ENCODE measurements around the gene RNF169.

Gene RNF169
- 58.5 to 147 (median 80.7) reads per million in 9 experiments for total RNA-seq

- peak within 1 kb of the TSS; percentile 83 to 91 for H3K4me3 Mint-ChIP-seq
Observed at GRCh38 chr11:74748211-74749126, at the start of gene RNF169. TSS of gene RNF169 (plus strand) at chr11:74748849. CDS start at chr11:74748881, 32 bp downstream.

GRCh38 chr11:74699615-74700396 is 48.8 kb upstream of the RNF169 start:
- Mint-ChIP-seq H3K4me1 (ENCODE audit: low read depth in 2 of 2) (peaks cover 0 to 4% of the 10 kb centered on the region in 2 donors), H3K9me3 (no peaks in the 10 kb centered on the region), H3K36me3 (ENCODE audit: insufficient read depth) (no peaks in the 10 kb centered on the region), H3K27me3 (peaks cover 14 to 30% of the 10 kb centered on the region in 2 donors), H3K27ac (no peak overlapping the region), H3K4me3 (no peak overlapping the region)
- ATAC-seq (replicated peaks) (no peak), DNase-seq (no peak)

More at GRCh38 chr11:74748211-74749126, at the start of gene RNF169:
- H3K27me3 Mint-ChIP-seq: no peaks in the 10 kb centered on the region
- peak; percentile 82 to 88 (median 84) for DNase-seq
- H3K4me1 Mint-ChIP-seq (ENCODE audit: low read depth in 2 of 2): peaks cover 32 to 35% of the 10 kb centered on the region in 2 donors
- H3K27ac Mint-ChIP-seq: peak within 1 kb of the TSS; percentile 94
- no peaks in the 10 kb centered on the region for H3K9me3 Mint-ChIP-seq
- peaks cover 12% of the 10 kb centered on the region for H3K36me3 Mint-ChIP-seq (ENCODE audit: insufficient read depth)
- ATAC-seq (replicated peaks): peak; percentile 97

GRCh38 chr11:74701351-74701750 is 47.3 kb upstream of the RNF169 start:
- H3K9me3 Mint-ChIP-seq: no peaks in the 10 kb centered on the region
- H3K27me3 Mint-ChIP-seq: peaks cover 14 to 24% of the 10 kb centered on the region in 2 donors
- DNase-seq: no peak
- no peak overlapping the region for H3K27ac Mint-ChIP-seq
- no peak overlapping the region for H3K4me3 Mint-ChIP-seq
- peaks cover 0 to 4% of the 10 kb centered on the region in 2 donors for H3K4me1 Mint-ChIP-seq (ENCODE audit: low read depth in 2 of 2)
- ATAC-seq (replicated peaks): no peak
- H3K36me3 Mint-ChIP-seq (ENCODE audit: insufficient read depth): no peaks in the 10 kb centered on the region

- Mint-ChIP-seq H3K4me3 (no peak overlapping the region), H3K4me1 (ENCODE audit: low read depth in 2 of 2) (peaks cover 0 to 4% of the 10 kb centered on the region in 2 donors), H3K36me3 (ENCODE audit: insufficient read depth) (no peaks in the 10 kb centered on the region), H3K27me3 (peaks cover 3 to 16% of the 10 kb centered on the region in 2 donors), H3K9me3 (no peaks in the 10 kb centered on the region), H3K27ac (no peak overlapping the region)
- DNase-seq (peak; percentile 53 to 65 (median 54)), ATAC-seq (replicated peaks) (peak; percentile 73)
Observed at GRCh38 chr11:74702383-74703007, 46.2 kb upstream of the RNF169 start.

GRCh38 chr11:74703211-74703610 is 45.4 kb upstream of the RNF169 start:
- Mint-ChIP-seq H3K36me3 (ENCODE audit: insufficient read depth) (no peaks in the 10 kb centered on the region), H3K4me3 (no peak overlapping the region), H3K27me3 (peaks cover 0 to 11% of the 10 kb centered on the region in 2 donors)

GRCh38 chr11:74707182-74707581 is 41.5 kb upstream of the RNF169 start:
- Mint-ChIP-seq H3K27me3 (peaks cover 0 to 6% of the 10 kb centered on the region in 2 donors), H3K4me3 (no peak overlapping the region), H3K9me3 (no peaks in the 10 kb centered on the region), H3K36me3 (ENCODE audit: insufficient read depth) (no peaks in the 10 kb centered on the region), H3K4me1 (ENCODE audit: low read depth in 2 of 2) (peaks cover 0 to 3% of the 10 kb centered on the region in 2 donors), H3K27ac (no peak overlapping the region)
- ATAC-seq (replicated peaks) (no peak), DNase-seq (no peak)

More at GRCh38 chr11:74703211-74703610, 45.4 kb upstream of the RNF169 start:
- peaks cover 0 to 4% of the 10 kb centered on the region in 2 donors for H3K4me1 Mint-ChIP-seq (ENCODE audit: low read depth in 2 of 2)
- no peaks in the 10 kb centered on the region for H3K9me3 Mint-ChIP-seq
- ATAC-seq (replicated peaks) (no peak), DNase-seq (no peak)
- no peak overlapping the region for H3K27ac Mint-ChIP-seq

- Mint-ChIP-seq H3K9me3 (no peaks in the 10 kb centered on the region), H3K27me3 (peaks cover 0 to 6% of the 10 kb centered on the region in 2 donors), H3K4me1 (ENCODE audit: low read depth in 2 of 2) (no peaks in the 10 kb centered on the region), H3K27ac (peak overlapping the region in 1 of 2 donors; percentile 19), H3K36me3 (ENCODE audit: insufficient read depth) (no peaks in the 10 kb centered on the region), H3K4me3 (no peak overlapping the region)
- ATAC-seq (replicated peaks): no peak
- DNase-seq: no peak
Observed at GRCh38 chr11:74707602-74708510, 40.8 kb upstream of the RNF169 start.

- Mint-ChIP-seq H3K27ac (no peak overlapping the region), H3K4me3 (no peak overlapping the region), H3K4me1 (ENCODE audit: low read depth in 2 of 2) (no peaks in the 10 kb centered on the region), H3K36me3 (ENCODE audit: insufficient read depth) (no peaks in the 10 kb centered on the region), H3K9me3 (no peaks in the 10 kb centered on the region), H3K27me3 (peaks cover 0 to 6% of the 10 kb centered on the region in 2 donors)
- no peak for ATAC-seq (replicated peaks)
- DNase-seq: no peak
Observed at GRCh38 chr11:74709175-74709574, 39.5 kb upstream of the RNF169 start.

- ATAC-seq (replicated peaks) (no peak), DNase-seq (no peak)
- Mint-ChIP-seq H3K9me3 (no peaks in the 10 kb centered on the region), H3K36me3 (ENCODE audit: insufficient read depth) (no peaks in the 10 kb centered on the region), H3K27me3 (peaks cover 0 to 6% of the 10 kb centered on the region in 2 donors), H3K4me3 (no peak overlapping the region), H3K4me1 (ENCODE audit: low read depth in 2 of 2) (no peaks in the 10 kb centered on the region), H3K27ac (no peak overlapping the region)
Observed at GRCh38 chr11:74710281-74710938, 38.2 kb upstream of the RNF169 start.

GRCh38 chr11:74713686-74714085 is 35.0 kb upstream of the RNF169 start:
- H3K4me3 Mint-ChIP-seq: no peak overlapping the region
- H3K27me3 Mint-ChIP-seq: no peaks in the 10 kb centered on the region
- ATAC-seq (replicated peaks) (no peak), DNase-seq (no peak)
- no peaks in the 10 kb centered on the region for H3K9me3 Mint-ChIP-seq
- no peaks in the 10 kb centered on the region for H3K36me3 Mint-ChIP-seq (ENCODE audit: insufficient read depth)
- H3K27ac Mint-ChIP-seq: no peak overlapping the region
- no peaks in the 10 kb centered on the region for H3K4me1 Mint-ChIP-seq (ENCODE audit: low read depth in 2 of 2)

GRCh38 chr11:74714904-74715303 is 33.7 kb upstream of the RNF169 start:
- Mint-ChIP-seq H3K4me1 (ENCODE audit: low read depth in 2 of 2) (no peaks in the 10 kb centered on the region), H3K36me3 (ENCODE audit: insufficient read depth) (no peaks in the 10 kb centered on the region)
- no peak for DNase-seq

More at GRCh38 chr11:74714904-74715303, 33.7 kb upstream of the RNF169 start:
- no peak for ATAC-seq (replicated peaks)
- H3K27me3 Mint-ChIP-seq: no peaks in the 10 kb centered on the region
- H3K4me3 Mint-ChIP-seq: no peak overlapping the region
- no peak overlapping the region for H3K27ac Mint-ChIP-seq
- no peaks in the 10 kb centered on the region for H3K9me3 Mint-ChIP-seq

Data from effector memory CD8-positive, alpha-beta T cell (primary cell).